H1 (cell line): Measurements from ENCODE around the gene ADAMTS9. TPM values are rescaled to one million over a fixed set of nuclear protein-coding genes. Genes with fewer than 3 reads are reported as not detected.

Experiments
- CTCF ChIA-PET: fragments of 300-600 bp; sonication (Branson Sonifier 250); formaldehyde crosslinking; loops from one replicate; lab custom pipeline; 2021; ENCODE audit not compliant: partially characterized antibody; lab: Charles Lee
- POLR2A ChIA-PET: fragments of 300-600 bp; sonication (Branson Sonifier 250); formaldehyde crosslinking; loops from one replicate; lab custom pipeline; 2021; ENCODE audit warnings: inconsistent platforms; ENCODE audit not compliant: partially characterized antibody; lab: Charles Lee
- DNase-seq, 2 experiments: peaks; one replicate each; pipeline versions ENCODE4 v3.0.0 to v3.0.0-alpha.2; 2010 to 2022; ENCODE audit warnings: low spot score in 2 of 2, low read depth in 1 of 2, mixed read lengths in 1 of 2
- FAIRE-seq: peaks from 2 replicates; lab custom pipeline; 2011; peaks lifted over from hg19 to GRCh38; lab: Jason Lieb, UNC
- H2AFZ ChIP-seq: 2 replicates; pipeline ENCODE4 v1.8.1; 2012; ENCODE audit warnings: low read length, inconsistent platforms
- H2AK5ac ChIP-seq: 2 replicates; pipeline ENCODE4 v1.6.1; 2013; ENCODE audit warnings: low read depth, low read length
- H2BK120ac ChIP-seq: replicated peaks from 2 replicates; pipeline ENCODE3; 2013; ENCODE audit warnings: low read depth, low read length, inconsistent platforms
- H2BK12ac ChIP-seq: 2 replicates; pipeline ENCODE4 v1.6.1; 2013; ENCODE audit warnings: low read depth, low read length
- H2BK15ac ChIP-seq: 2 replicates; pipeline ENCODE4 v1.6.1; 2013; ENCODE audit warnings: low read length
- H2BK20ac ChIP-seq: 2 replicates; pipeline ENCODE4 v1.6.1; 2013; ENCODE audit warnings: low read length
- H2BK5ac ChIP-seq: 2 replicates; pipeline ENCODE4 v1.6.1; 2013; ENCODE audit warnings: low read depth, low read length
- H3K14ac ChIP-seq: 2 replicates; pipeline ENCODE4 v1.6.1; 2013; ENCODE audit warnings: inconsistent platforms; ENCODE audit not compliant: insufficient read length
- H3K18ac ChIP-seq: 2 replicates; pipeline ENCODE4 v1.6.1; 2013; ENCODE audit warnings: low read length; ENCODE audit errors: extremely low read depth
- H3K23ac ChIP-seq: 2 replicates; pipeline ENCODE4 v1.6.1; 2013; ENCODE audit warnings: inconsistent platforms; ENCODE audit not compliant: insufficient read length
- H3K23me2 ChIP-seq: 2 replicates; pipeline ENCODE4 v1.6.1; 2013; ENCODE audit warnings: low read depth, low read length
- H3K27ac ChIP-seq: 2 replicates; pipeline ENCODE4 v1.6.1; 2011; ENCODE audit warnings: low read depth, low read length, inconsistent platforms
- H3K27me3 ChIP-seq, 4 experiments: replicated peaks in 1 of 4; 1 replicate in 1 of 4; 2 replicates in 3 of 4; pipeline versions ENCODE4 v1.6.1 to v1.8.1; 2011 to 2013; ENCODE audit warnings: low read length in 3 of 4, mild to moderate bottlenecking in 3 of 4, inconsistent platforms in 2 of 4, mixed read lengths in 2 of 4, moderate library complexity in 1 of 4; ENCODE audit not compliant: control insufficient read depth in 3 of 4, insufficient read depth in 3 of 4; ENCODE audit errors: extremely low read depth in 1 of 4
- H3K36me3 ChIP-seq, 4 experiments: 2 replicates each; pipeline versions ENCODE4 v1.6.1 to v1.8.1; 2011 to 2013; ENCODE audit warnings: mild to moderate bottlenecking in 4 of 4, low read length in 3 of 4, moderate library complexity in 2 of 4, control low read depth in 1 of 4, inconsistent platforms in 1 of 4; ENCODE audit not compliant: insufficient read depth in 4 of 4, control insufficient read depth in 2 of 4
- H3K4ac ChIP-seq: replicated peaks from 2 replicates; pipeline ENCODE3; 2013; ENCODE audit warnings: low read length, low read depth, mixed read lengths, inconsistent platforms; ENCODE audit not compliant: insufficient read length
- H3K4me1 ChIP-seq, 4 experiments: replicated peaks in 1 of 4; 1 replicate in 1 of 4; 2 replicates in 3 of 4; pipeline versions ENCODE4 v1.6.1 to v1.8.1; 2011 to 2013; ENCODE audit warnings: low read length in 3 of 4, inconsistent platforms in 2 of 4, mixed read lengths in 1 of 4; ENCODE audit not compliant: insufficient read depth in 4 of 4, control insufficient read depth in 3 of 4
- H3K4me2 ChIP-seq, 2 experiments: 2 replicates each; pipeline versions ENCODE4 v1.6.1 to v1.8.1; 2011 to 2013; ENCODE audit warnings: low read depth in 2 of 2, low read length in 2 of 2, control low read depth in 1 of 2, inconsistent platforms in 1 of 2, mild to moderate bottlenecking in 1 of 2; ENCODE audit not compliant: insufficient read depth in 1 of 2
- H3K4me3 ChIP-seq, 4 experiments: fragments of 200-600, 300-600 bp in 1 of 4; sonication (generic), shearing (Covaris generic), sonication (Bioruptor Twin) in 1 of 4; 2 replicates each; pipeline versions ENCODE4 v1.5.1 to v1.8.1; 2011 to 2016; ENCODE audit warnings: low read length in 4 of 4, low read depth in 3 of 4, control low read depth in 2 of 4, inconsistent platforms in 2 of 4, mild to moderate bottlenecking in 2 of 4, mixed read lengths in 1 of 4, moderate library complexity in 1 of 4; ENCODE audit not compliant: insufficient read depth in 2 of 4; ENCODE audit errors: extremely low read depth in 1 of 4
- H3K56ac ChIP-seq: replicated peaks from 2 replicates; pipeline ENCODE3; 2013; ENCODE audit warnings: low read depth, mild to moderate bottlenecking, mixed read lengths, low read length, inconsistent platforms; ENCODE audit not compliant: insufficient read length
- H3K79me1 ChIP-seq: 2 replicates; pipeline ENCODE4 v1.6.1; 2013; ENCODE audit warnings: low read depth, low read length, control low read depth
- H3K79me2 ChIP-seq, 2 experiments: 2 replicates each; pipeline versions ENCODE4 v1.6.1 to v1.8.1; 2012 to 2013; ENCODE audit warnings: low read length in 2 of 2, mild to moderate bottlenecking in 2 of 2, inconsistent platforms in 1 of 2; ENCODE audit not compliant: insufficient read depth in 2 of 2, control insufficient read depth in 1 of 2
- H3K9ac ChIP-seq, 4 experiments: replicated peaks in 1 of 4; 1 replicate in 1 of 4; 2 replicates in 3 of 4; pipeline versions ENCODE4 v1.6.1 to v1.8.1; 2011 to 2013; ENCODE audit warnings: low read depth in 3 of 4, low read length in 3 of 4, control low read depth in 2 of 4, mild to moderate bottlenecking in 2 of 4, moderate library complexity in 2 of 4, inconsistent platforms in 1 of 4; ENCODE audit errors: extremely low read depth in 1 of 4
- H3K9me3 ChIP-seq, 2 experiments: 2 replicates each; pipeline versions ENCODE4 v1.6.1 to v1.8.1; 2012 to 2013; ENCODE audit warnings: mild to moderate bottlenecking in 2 of 2, moderate library complexity in 2 of 2, control low read depth in 1 of 2, inconsistent platforms in 1 of 2, low read depth in 1 of 2, low read length in 1 of 2, mixed read lengths in 1 of 2; ENCODE audit not compliant: insufficient read depth in 2 of 2
- H4K20me1 ChIP-seq, 2 experiments: replicated peaks in 1 of 2; 2 replicates each; pipeline versions ENCODE3 to v1.8.1; 2011 to 2013; ENCODE audit warnings: inconsistent platforms in 2 of 2, low read length in 2 of 2, mild to moderate bottlenecking in 1 of 2; ENCODE audit not compliant: insufficient read depth in 2 of 2, control insufficient read depth in 1 of 2
- H4K5ac ChIP-seq: 2 replicates; pipeline ENCODE4 v1.6.1; 2013; ENCODE audit warnings: low read length, low read depth, mixed read lengths, inconsistent platforms; ENCODE audit not compliant: insufficient read length
- H4K8ac ChIP-seq: 2 replicates; pipeline ENCODE4 v1.8.0; 2013; ENCODE audit warnings: mild to moderate bottlenecking, moderate library complexity, low read length, inconsistent platforms; ENCODE audit not compliant: insufficient read depth; ENCODE audit errors: extremely low read depth
- H4K91ac ChIP-seq: replicated peaks from 2 replicates; pipeline ENCODE3; 2013; ENCODE audit warnings: low read length, mixed read lengths, inconsistent platforms; ENCODE audit not compliant: insufficient read length
- BCL11A ChIP-seq, 2 experiments: IDR thresholded peaks; one replicate each; pipeline ENCODE4 v1.6.1; 2011; ENCODE audit warnings: low read depth in 2 of 2, low read length in 2 of 2, mild to moderate bottlenecking in 2 of 2
- JUND ChIP-seq: IDR thresholded peaks from 2 replicates; pipeline ENCODE4 v1.6.1; 2011; ENCODE audit warnings: mild to moderate bottlenecking, improper control_type of control experiment, low read length
- KDM4A ChIP-seq: IDR thresholded peaks from one replicate; pipeline ENCODE4 v1.7.1; 2012; ENCODE audit warnings: low read depth, mild to moderate bottlenecking, moderate library complexity, low read length, inconsistent platforms; ENCODE audit not compliant: severe bottlenecking
- POLR2AphosphoS5 ChIP-seq: IDR thresholded peaks from 2 replicates; pipeline ENCODE4 v1.6.1; 2011; ENCODE audit warnings: low read depth, low read length
- RNF2 ChIP-seq: fragments of 200-900, 300-1000 bp; sonication (generic); IDR thresholded peaks from 2 replicates; pipeline ENCODE4 v1.7.1; 2016; ENCODE audit warnings: borderline replicate concordance, low read depth, mild to moderate bottlenecking, antibody characterized with exemption, low read length; ENCODE audit not compliant: poor library complexity, severe bottlenecking; ENCODE audit errors: missing control alignments
- SAP30 ChIP-seq: fragments of 300-600 bp; sonication (generic); IDR thresholded peaks from 2 replicates; pipeline ENCODE4 v1.7.1; 2012; ENCODE audit warnings: low read length, moderate library complexity, mild to moderate bottlenecking, inconsistent platforms; ENCODE audit not compliant: insufficient read depth, insufficient replicate concordance
- SIRT6 ChIP-seq: IDR thresholded peaks from one replicate; pipeline ENCODE4 v1.7.1; 2012; ENCODE audit warnings: low read length, inconsistent platforms
- WGBS, 2 experiments: shearing (Covaris generic) in 1 of 2; methylation state at CpG; one replicate each; pipeline versions ENCODE4 v1.1.6 to v1.1.7; 2013 to 2015; ENCODE audit warnings: low lambda C conversion rate in 2 of 2, mixed read lengths in 2 of 2, inconsistent platforms in 1 of 2, low coverage in 1 of 2, missing lambda C conversion rate in 1 of 2; ENCODE audit not compliant: insufficient replicate concordance in 2 of 2, insufficient coverage in 1 of 2, insufficient read length in 1 of 2; ENCODE audit errors: extremely low coverage in 1 of 2, missing lambda C conversion rate in 1 of 2; 5-methylcytosine and 5-hydroxymethylcytosine counted together
- polyA plus RNA-seq, 7 experiments: library from polyadenylated mRNA; depleted of rRNA in 3 of 7; stranded (reverse) in 5 of 7; unstranded in 2 of 7; fragments of >200 nt in 5 of 7; fragments of 200-250 nt in 2 of 7; gene quantifications; 1 replicate in 5 of 7; 2 replicates in 1 of 7; 4 replicates in 1 of 7; pipeline versions ENCODE4 v1.2.1 to v1.2.3, GENCODE V29; 2011 to 2013; ENCODE audit warnings: missing spikeins in 2 of 7, mixed read lengths in 2 of 7
- total RNA-seq: library from RNA; stranded (reverse); fragmentation: NEBNext Ultra II Directional; extraction: Animal tissue kit (Norgen Biotek cat#: 25700); gene quantifications from 2 replicates; pipeline ENCODE4 v1.2.1, GENCODE V29; 2021
- TF ChIP-seq, protein P1 (sequence below): IDR thresholded peaks from 2 replicates; pipeline ENCODE4 v1.6.1; 2012; ENCODE audit warnings: low read length, inconsistent platforms

Gene ADAMTS9
- total and polyA plus RNA-seq, 2 of the 8 experiments (the other 6 are each of a cell fraction or from before 2014, with no cell fraction given): 0.20 to 0.41 TPM

DNA sequence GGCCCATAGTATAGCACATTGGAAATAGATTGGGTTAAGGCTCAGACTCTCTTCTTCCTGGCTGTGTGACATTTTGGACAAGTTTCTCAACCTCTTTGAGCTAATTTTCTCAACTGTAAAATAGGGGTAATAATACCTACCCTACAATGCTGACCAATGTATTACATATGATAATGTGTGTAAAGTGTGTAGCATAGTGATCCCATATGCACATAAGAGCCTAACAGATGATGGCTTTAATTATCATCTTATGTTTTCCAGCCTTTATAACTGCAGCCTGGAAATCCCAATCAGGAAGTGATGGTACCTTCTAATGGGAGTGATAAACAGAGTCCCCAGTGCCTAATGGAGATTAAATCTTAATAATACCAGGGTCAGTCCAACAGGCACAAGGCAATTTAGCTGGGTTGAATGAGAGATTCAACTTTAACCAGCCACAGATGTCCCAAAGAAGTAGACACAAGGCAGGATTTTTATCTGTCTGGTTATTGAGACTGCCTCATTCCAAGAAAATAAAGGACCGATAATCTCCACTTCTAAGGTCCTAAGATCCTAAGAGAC lies 12.0 kb downstream of the ADAMTS9 start:
- Histone ChIP-seq H3K27ac (no peak overlapping the region), H2AFZ (no peak overlapping the region), H3K9ac (no peak overlapping the region), H2BK5ac (no peak overlapping the region), H3K9me3 (no peaks in the 10 kb centered on the region), H3K79me2 (no peaks in the 10 kb centered on the region), H3K27me3 (peaks cover 15 to 31% (median 24%) of the 10 kb centered on the region in 4 experiments), H3K18ac (no peak overlapping the region), H2BK15ac (no peak overlapping the region), H3K23ac (no peak overlapping the region), H3K36me3 (no peaks in the 10 kb centered on the region), H2AK5ac (no peak overlapping the region), H3K23me2 (no peaks in the 10 kb centered on the region), H3K79me1 (no peaks in the 10 kb centered on the region), H3K56ac (no peak overlapping the region), H3K14ac (no peak overlapping the region), H3K4me3 (no peak overlapping the region), H4K8ac (no peak overlapping the region), H4K20me1 (no peaks in the 10 kb centered on the region), H4K5ac (no peak overlapping the region), H2BK120ac (no peak overlapping the region), H3K4me1 (peaks cover 5 to 19% (median 14%) of the 10 kb centered on the region in 4 experiments; a peak in 5 of 7 replicates), H4K91ac (no peak overlapping the region), H3K4me2 (no peak overlapping the region), H2BK12ac (no peak overlapping the region), H2BK20ac (no peak overlapping the region), H3K4ac (no peak overlapping the region)
- DNase-seq (no peak), FAIRE-seq (no peak)
- ChIA-PET CTCF (no interaction called here), POLR2A (no interaction called here)
- TF ChIP-seq SAP30: no peak
- no peak for TF ChIP-seq KDM4A
- no peak for TF ChIP-seq BCL11A (IDR thresholded peaks at IDR 0.05; ENCODE audit: low read depth in 2 of 2, low read length in 2 of 2)
- TF ChIP-seq POLR2AphosphoS5: no peak
- TF ChIP-seq SIRT6: no peak
- no peak for TF ChIP-seq JUND
- TF ChIP-seq, protein P1, sequence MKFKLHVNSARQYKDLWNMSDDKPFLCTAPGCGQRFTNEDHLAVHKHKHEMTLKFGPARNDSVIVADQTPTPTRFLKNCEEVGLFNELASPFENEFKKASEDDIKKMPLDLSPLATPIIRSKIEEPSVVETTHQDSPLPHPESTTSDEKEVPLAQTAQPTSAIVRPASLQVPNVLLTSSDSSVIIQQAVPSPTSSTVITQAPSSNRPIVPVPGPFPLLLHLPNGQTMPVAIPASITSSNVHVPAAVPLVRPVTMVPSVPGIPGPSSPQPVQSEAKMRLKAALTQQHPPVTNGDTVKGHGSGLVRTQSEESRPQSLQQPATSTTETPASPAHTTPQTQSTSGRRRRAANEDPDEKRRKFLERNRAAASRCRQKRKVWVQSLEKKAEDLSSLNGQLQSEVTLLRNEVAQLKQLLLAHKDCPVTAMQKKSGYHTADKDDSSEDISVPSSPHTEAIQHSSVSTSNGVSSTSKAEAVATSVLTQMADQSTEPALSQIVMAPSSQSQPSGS: no peak
- TF ChIP-seq RNF2: no peak
- WGBS, 2 experiments: 100% methylated on average over 1 of the region's 1 CpG; no CpG with 5 or more reads in 1 of the 2 experiments
